ENCODE measurements around the gene STOML1. TPM values are rescaled to one million over a fixed set of nuclear protein-coding genes. Genes with fewer than 3 reads are reported as not detected.

The STOML1 gene
- polyA plus RNA-seq, 2 of the 4 experiments (the other 2 are of a cell fraction): 4.3 to 4.9 TPM

DNA sequence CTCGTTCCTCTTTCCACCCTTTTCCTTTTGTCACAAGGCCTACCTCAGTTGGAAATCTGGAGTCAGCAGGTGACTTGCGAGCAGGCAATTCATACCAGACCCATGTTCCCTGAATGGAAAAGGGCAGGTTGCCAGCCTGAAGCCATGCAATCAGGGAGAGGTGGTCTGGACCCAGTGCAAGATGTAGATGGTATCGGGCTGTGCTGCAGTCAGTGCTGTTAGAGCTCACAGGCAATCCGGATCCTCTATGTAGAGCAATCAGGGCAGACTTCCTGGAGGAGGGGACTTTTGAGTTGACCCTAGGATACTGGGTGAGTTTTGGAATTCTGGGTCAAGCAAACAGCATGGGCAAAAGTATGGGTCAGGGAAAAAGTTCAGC lies 47.0 kb downstream of the STOML1 start:
- ChIA-PET CTCF (interaction anchor here (0.6 to 1.1 kb wide), 2 partner anchors 27 to 276 kb away, joined by 3 to 4 read pairs; no protein-coding TSS in a partner anchor), POLR2A (no interaction called here)
- FAIRE-seq: no peak
- Histone ChIP-seq H3K9me3 (no peaks in the 10 kb centered on the region), H3K4me2 (no peak overlapping the region), H3K4me1 (peaks cover 10% of the 10 kb centered on the region; the same call in 2 of the 3 replicates), H3K4me3 (no peak overlapping the region), H3K27ac (no peak overlapping the region)
- 62% methylated on average over 4 of the region's 4 CpGs for WGBS (ENCODE audit: missing lambda C conversion rate)
- no peak for DNase-seq (ENCODE audit: low read depth in 1 of 2, low spot score in 1 of 2)
- no peak for ATAC-seq
- TF ChIP-seq JUNB (IDR thresholded peaks at IDR 0.05) (no peak), ZFP36 (IDR thresholded peaks at IDR 0.05; ENCODE audit: borderline replicate concordance, partially characterized antibody) (peak; percentile 89), TP53 (CRISPR knock-in tag; IDR thresholded peaks at IDR 0.05) (no peak)
- TF ChIP-seq, protein P1, sequence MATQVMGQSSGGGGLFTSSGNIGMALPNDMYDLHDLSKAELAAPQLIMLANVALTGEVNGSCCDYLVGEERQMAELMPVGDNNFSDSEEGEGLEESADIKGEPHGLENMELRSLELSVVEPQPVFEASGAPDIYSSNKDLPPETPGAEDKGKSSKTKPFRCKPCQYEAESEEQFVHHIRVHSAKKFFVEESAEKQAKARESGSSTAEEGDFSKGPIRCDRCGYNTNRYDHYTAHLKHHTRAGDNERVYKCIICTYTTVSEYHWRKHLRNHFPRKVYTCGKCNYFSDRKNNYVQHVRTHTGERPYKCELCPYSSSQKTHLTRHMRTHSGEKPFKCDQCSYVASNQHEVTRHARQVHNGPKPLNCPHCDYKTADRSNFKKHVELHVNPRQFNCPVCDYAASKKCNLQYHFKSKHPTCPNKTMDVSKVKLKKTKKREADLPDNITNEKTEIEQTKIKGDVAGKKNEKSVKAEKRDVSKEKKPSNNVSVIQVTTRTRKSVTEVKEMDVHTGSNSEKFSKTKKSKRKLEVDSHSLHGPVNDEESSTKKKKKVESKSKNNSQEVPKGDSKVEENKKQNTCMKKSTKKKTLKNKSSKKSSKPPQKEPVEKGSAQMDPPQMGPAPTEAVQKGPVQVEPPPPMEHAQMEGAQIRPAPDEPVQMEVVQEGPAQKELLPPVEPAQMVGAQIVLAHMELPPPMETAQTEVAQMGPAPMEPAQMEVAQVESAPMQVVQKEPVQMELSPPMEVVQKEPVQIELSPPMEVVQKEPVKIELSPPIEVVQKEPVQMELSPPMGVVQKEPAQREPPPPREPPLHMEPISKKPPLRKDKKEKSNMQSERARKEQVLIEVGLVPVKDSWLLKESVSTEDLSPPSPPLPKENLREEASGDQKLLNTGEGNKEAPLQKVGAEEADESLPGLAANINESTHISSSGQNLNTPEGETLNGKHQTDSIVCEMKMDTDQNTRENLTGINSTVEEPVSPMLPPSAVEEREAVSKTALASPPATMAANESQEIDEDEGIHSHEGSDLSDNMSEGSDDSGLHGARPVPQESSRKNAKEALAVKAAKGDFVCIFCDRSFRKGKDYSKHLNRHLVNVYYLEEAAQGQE (IDR thresholded peaks at IDR 0.05): no peak

DNA sequence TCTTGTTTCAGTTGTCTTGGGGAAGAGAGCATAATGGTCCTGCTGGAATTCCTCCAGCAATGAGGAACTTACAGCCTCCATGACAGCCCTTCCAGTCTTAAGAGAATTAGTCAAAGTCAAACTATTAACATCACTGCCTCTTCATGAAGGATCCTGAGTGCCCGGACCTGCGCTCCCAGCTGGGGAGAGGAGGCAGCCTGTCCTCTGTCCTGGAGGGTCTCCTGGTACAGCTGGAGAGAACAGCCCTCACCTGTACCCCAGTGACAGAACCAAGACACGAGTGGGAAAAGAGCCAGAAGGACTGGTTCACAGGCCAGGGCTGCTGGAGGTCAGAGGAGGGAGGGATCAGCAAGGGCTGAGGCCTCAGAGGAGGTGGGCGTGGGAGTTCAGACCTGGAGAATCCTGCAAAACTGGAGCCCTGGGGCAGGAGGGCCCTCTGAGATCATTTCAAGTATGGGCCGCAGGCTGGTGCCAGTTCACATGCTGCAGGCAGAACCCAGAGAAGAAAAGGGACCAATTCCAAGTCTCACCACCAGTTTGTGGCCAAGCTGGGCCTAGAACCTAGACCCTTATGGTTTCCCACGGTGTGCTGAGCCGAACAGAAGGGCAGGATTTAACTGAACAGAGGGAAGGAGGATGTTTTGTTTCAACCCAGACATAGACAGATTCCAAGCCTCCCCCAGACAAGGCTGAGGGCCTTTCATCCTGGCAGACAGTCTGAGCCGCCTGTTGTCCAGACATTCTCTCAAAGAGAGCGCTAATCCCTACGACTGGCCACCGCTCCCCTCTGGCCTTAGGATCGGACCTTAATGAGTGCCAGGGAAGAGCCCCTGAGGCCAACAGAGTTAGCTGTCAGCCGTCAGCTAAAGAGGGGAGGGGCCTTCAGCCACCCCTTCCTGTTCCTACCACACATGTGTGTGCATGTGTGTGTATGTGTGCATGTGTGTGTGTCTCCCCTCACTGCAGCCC lies 47.6 kb downstream of the STOML1 start:
- CTCF ChIA-PET: interaction anchor here (0.6 to 1.1 kb wide), 2 partner anchors 28 to 275 kb away, joined by 3 to 4 read pairs; no protein-coding TSS in a partner anchor

DNA sequence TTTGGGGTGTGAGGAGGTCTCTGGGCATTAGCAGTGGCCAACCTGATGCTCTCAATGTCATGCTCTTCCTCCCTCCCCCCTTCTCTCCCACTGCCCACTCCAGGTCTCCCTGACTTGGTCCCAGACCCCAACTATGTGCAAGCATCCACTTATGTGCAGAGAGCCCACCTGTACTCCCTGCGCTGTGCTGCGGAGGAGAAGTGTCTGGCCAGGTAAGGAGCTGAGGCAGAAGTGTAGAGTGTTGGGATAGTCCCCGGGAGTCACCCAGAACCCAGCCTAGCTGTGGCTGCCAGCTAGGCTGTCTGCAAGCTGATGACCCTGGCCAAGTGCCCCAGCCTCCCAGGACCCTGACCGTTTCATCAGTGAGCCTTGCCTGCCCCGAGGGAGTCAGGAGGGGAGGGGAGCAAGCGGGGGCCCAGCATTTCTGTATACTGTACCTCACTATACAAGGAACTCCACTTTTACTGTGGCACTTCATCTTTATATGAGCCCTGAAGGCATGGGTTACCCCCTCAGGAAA lies 49.3 kb downstream of the STOML1 start:
- Histone ChIP-seq H3K27ac (no peak overlapping the region), H3K4me3 (no peak overlapping the region), H3K4me1 (peaks cover 10% of the 10 kb centered on the region; the same call in 2 of the 3 replicates), H3K9me3 (no peaks in the 10 kb centered on the region), H3K4me2 (no peak overlapping the region)
- ATAC-seq (no peak), FAIRE-seq (no peak), DNase-seq (ENCODE audit: low read depth in 1 of 2, low spot score in 1 of 2) (no peak)
- CTCF ChIA-PET: interaction anchor here (0.7 to 1.2 kb wide), 5 partner anchors 9 to 34 kb away, joined by 3 to 4 read pairs (median 3); no protein-coding TSS in a partner anchor
- POLR2A ChIA-PET: no interaction called here
- 90% methylated on average over 3 of the region's 6 CpGs for whole genome bisulfite sequencing (ENCODE audit: missing lambda C conversion rate)
- TF ChIP-seq ZC3H11A (IDR thresholded peaks at IDR 0.05) (no peak), TP53 (CRISPR knock-in tag; IDR thresholded peaks at IDR 0.05) (no peak), KDM1A (IDR thresholded peaks at IDR 0.05; ENCODE audit: low read depth) (no peak), HOXB5 (CRISPR knock-in tag; IDR thresholded peaks at IDR 0.05) (no peak), EP300 (IDR thresholded peaks at IDR 0.05) (no peak), JUNB (IDR thresholded peaks at IDR 0.05) (no peak), CHD2 (IDR thresholded peaks at IDR 0.05; ENCODE audit: low read length, partially characterized antibody) (no peak)
- TF ChIP-seq, protein P2, sequence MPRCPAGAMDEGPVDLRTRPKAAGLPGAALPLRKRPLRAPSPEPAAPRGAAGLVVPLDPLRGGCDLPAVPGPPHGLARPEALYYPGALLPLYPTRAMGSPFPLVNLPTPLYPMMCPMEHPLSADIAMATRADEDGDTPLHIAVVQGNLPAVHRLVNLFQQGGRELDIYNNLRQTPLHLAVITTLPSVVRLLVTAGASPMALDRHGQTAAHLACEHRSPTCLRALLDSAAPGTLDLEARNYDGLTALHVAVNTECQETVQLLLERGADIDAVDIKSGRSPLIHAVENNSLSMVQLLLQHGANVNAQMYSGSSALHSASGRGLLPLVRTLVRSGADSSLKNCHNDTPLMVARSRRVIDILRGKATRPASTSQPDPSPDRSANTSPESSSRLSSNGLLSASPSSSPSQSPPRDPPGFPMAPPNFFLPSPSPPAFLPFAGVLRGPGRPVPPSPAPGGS (IDR thresholded peaks at IDR 0.05): no peak
- TF ChIP-seq, protein P3, sequence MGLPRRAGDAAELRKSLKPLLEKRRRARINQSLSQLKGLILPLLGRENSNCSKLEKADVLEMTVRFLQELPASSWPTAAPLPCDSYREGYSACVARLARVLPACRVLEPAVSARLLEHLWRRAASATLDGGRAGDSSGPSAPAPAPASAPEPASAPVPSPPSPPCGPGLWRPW (IDR thresholded peaks at IDR 0.05): no peak
- TF ChIP-seq, protein P4, sequence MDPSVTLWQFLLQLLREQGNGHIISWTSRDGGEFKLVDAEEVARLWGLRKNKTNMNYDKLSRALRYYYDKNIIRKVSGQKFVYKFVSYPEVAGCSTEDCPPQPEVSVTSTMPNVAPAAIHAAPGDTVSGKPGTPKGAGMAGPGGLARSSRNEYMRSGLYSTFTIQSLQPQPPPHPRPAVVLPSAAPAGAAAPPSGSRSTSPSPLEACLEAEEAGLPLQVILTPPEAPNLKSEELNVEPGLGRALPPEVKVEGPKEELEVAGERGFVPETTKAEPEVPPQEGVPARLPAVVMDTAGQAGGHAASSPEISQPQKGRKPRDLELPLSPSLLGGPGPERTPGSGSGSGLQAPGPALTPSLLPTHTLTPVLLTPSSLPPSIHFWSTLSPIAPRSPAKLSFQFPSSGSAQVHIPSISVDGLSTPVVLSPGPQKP (IDR thresholded peaks at IDR 0.05; ENCODE audit: low read depth, low read length): no peak
- TF ChIP-seq, protein P5, sequence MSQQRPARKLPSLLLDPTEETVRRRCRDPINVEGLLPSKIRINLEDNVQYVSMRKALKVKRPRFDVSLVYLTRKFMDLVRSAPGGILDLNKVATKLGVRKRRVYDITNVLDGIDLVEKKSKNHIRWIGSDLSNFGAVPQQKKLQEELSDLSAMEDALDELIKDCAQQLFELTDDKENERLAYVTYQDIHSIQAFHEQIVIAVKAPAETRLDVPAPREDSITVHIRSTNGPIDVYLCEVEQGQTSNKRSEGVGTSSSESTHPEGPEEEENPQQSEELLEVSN (IDR thresholded peaks at IDR 0.05; ENCODE audit: borderline replicate concordance, low read depth): no peak

More for the DNA sequence above, 47.6 kb downstream of the STOML1 start:
- no peak overlapping the region for H3K27ac ChIP-seq
- ATAC-seq: no peak
- WGBS (ENCODE audit: missing lambda C conversion rate): 88% methylated on average over 10 of the region's 13 CpGs
- POLR2A ChIA-PET: no interaction called here
- no peak overlapping the region for H3K4me3 ChIP-seq
- DNase-seq (ENCODE audit: low read depth in 1 of 2, low spot score in 1 of 2): no peak
- TF ChIP-seq, protein P6, sequence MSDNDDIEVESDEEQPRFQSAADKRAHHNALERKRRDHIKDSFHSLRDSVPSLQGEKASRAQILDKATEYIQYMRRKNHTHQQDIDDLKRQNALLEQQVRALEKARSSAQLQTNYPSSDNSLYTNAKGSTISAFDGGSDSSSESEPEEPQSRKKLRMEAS (IDR thresholded peaks at IDR 0.05): no peak
- TF ChIP-seq ZFP36 (IDR thresholded peaks at IDR 0.05; ENCODE audit: borderline replicate concordance, partially characterized antibody): no peak
- no peak for TF ChIP-seq ZNF302 (CRISPR knock-in tag; IDR thresholded peaks at IDR 0.05)
- no peak for TF ChIP-seq CHD4 (IDR thresholded peaks at IDR 0.05; ENCODE audit: borderline replicate concordance)
- no peak for TF ChIP-seq ZC3H11A (IDR thresholded peaks at IDR 0.05)
- no peak for TF ChIP-seq JUNB (IDR thresholded peaks at IDR 0.05)
- TF ChIP-seq, protein P2 (IDR thresholded peaks at IDR 0.05): no peak
- no peak for TF ChIP-seq HOXB5 (CRISPR knock-in tag; IDR thresholded peaks at IDR 0.05)
- no peak for TF ChIP-seq FOSB (CRISPR knock-in tag; IDR thresholded peaks at IDR 0.05)
- no peak for TF ChIP-seq HOXA7 (CRISPR knock-in tag; IDR thresholded peaks at IDR 0.05)
- TF ChIP-seq POLR2A (IDR thresholded peaks at IDR 0.05; ENCODE audit: low read length): no peak
- no peak for TF ChIP-seq SMC3 (IDR thresholded peaks at IDR 0.05)
- no peak for TF ChIP-seq GATA3 (IDR thresholded peaks at IDR 0.05; ENCODE audit: borderline replicate concordance)
- TF ChIP-seq, protein P7, sequence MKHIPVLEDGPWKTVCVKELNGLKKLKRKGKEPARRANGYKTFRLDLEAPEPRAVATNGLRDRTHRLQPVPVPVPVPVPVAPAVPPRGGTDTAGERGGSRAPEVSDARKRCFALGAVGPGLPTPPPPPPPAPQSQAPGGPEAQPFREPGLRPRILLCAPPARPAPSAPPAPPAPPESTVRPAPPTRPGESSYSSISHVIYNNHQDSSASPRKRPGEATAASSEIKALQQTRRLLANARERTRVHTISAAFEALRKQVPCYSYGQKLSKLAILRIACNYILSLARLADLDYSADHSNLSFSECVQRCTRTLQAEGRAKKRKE (CRISPR knock-in tag; IDR thresholded peaks at IDR 0.05; ENCODE audit: low read depth): no peak
- no peak overlapping the region for H3K4me2 ChIP-seq
- no peak for FAIRE-seq
- no peaks in the 10 kb centered on the region for H3K9me3 ChIP-seq
- peaks cover 10% of the 10 kb centered on the region; the same call in 2 of the 3 replicates for H3K4me1 ChIP-seq
